HCT116 (cell line): Measurements from ENCODE around the gene ACP4.
"Not testable (repeated sequence)": the region's sequence is repeated elsewhere in the genome, so short reads cannot be mapped to it uniquely, and the experiment has no call there.

Experiments used
- CBX3 ChIP-seq: IDR thresholded peaks from 2 replicates; pipeline ENCODE4 v1.6.1; 2012; ENCODE audit warnings: low read depth
- CEBPB ChIP-seq: IDR thresholded peaks from 2 replicates; pipeline ENCODE4 v1.6.1; 2012; ENCODE audit warnings: low read depth
- EZH2 ChIP-seq: fragments of 200-600 bp; sonication (generic); IDR thresholded peaks from 2 replicates; pipeline ENCODE4 v1.6.1; 2017; ENCODE audit warnings: antibody characterized with exemption, mixed run types
- EZH2phosphoT487 ChIP-seq: fragments of 200-600 bp; IDR thresholded peaks from 2 replicates; pipeline ENCODE4 v1.6.1; 2018; ENCODE audit warnings: antibody characterized with exemption, borderline replicate concordance
- TF ChIP-seq, protein P1 (sequence below), 3 experiments: fragments of 200-600 bp in 1 of 3; sonication (generic) in 1 of 3; IDR thresholded peaks in 2 of 3; conservative IDR thresholded peaks in 1 of 3; 2 replicates each; pipeline ENCODE4 v1.5.1; 2012 to 2017; ENCODE audit warnings: low read depth in 2 of 3, low read length in 2 of 3, antibody characterized with exemption in 1 of 3, borderline replicate concordance in 1 of 3, control low read depth in 1 of 3, mild to moderate bottlenecking in 1 of 3, mixed read lengths in 1 of 3, mixed run types in 1 of 3, moderate library complexity in 1 of 3; ENCODE audit not compliant: insufficient read depth in 1 of 3

DNA sequence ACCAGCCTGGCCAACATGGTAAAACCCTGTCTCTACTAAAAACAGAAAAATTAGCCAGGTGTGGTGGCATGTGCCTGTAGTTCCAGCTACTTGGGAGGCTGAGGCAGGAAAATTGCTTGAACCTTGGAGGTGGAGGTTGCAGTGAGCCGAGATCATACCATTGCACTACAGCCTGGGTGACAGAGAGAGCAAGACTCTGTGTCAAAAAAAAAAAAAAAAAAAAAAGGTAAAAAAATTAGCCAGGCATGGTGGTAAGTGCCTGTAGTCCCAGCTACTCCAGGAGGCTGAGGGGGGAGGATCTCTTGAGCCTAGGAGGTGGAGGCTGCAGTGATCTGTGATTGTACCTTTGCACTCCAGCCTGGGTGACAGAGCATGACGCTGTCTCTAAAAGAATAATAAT lies 20.1 kb upstream of the ACP4 start, which contains the start of gene GPR32:
- TF ChIP-seq CEBPB, CBX3, EZH2phosphoT487, EZH2: not testable (repeated sequence)
- TF ChIP-seq, protein P1, sequence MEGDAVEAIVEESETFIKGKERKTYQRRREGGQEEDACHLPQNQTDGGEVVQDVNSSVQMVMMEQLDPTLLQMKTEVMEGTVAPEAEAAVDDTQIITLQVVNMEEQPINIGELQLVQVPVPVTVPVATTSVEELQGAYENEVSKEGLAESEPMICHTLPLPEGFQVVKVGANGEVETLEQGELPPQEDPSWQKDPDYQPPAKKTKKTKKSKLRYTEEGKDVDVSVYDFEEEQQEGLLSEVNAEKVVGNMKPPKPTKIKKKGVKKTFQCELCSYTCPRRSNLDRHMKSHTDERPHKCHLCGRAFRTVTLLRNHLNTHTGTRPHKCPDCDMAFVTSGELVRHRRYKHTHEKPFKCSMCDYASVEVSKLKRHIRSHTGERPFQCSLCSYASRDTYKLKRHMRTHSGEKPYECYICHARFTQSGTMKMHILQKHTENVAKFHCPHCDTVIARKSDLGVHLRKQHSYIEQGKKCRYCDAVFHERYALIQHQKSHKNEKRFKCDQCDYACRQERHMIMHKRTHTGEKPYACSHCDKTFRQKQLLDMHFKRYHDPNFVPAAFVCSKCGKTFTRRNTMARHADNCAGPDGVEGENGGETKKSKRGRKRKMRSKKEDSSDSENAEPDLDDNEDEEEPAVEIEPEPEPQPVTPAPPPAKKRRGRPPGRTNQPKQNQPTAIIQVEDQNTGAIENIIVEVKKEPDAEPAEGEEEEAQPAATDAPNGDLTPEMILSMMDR (IDR thresholded peaks at IDR 0.05 in 2 of 3, conservative IDR thresholded peaks at IDR 0.05 in 1 of 3; ENCODE audit: borderline replicate concordance in 1 of 3, insufficient read depth in 1 of 3, low read depth in 2 of 3, low read length in 2 of 3), result not testable (repeated sequence)
